Amygdala (tissue), 56 donors: Measurements from ENCODE around the gene CHPF2.

Source experiments
- DNase-seq, 56 donors: peaks; one replicate each; lab custom pipeline; 2025; lab: John Stamatoyannopoulos, UW

CHPF2 gene

DNA sequence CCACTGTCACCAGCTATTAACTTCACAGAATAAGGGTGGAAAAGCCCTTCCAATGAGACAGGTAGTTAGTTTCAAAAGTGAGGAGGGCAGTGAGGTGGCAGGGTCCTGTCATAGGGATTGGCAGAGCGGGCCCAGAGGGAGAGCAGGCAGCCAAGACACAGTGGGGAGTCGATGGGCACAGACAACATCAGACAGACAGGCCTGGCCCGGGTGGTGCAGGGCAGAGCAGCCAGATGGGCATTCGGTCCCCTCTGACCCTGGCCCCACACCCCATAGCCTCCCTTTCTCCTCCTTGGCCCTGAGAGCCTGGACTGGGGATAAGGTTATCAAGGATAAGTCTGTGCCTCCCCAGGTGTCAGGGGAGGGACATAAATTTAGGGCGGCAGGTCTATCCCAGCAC, 47.6 kb downstream of the CHPF2 start:
- no peak for DNase-seq

DNA sequence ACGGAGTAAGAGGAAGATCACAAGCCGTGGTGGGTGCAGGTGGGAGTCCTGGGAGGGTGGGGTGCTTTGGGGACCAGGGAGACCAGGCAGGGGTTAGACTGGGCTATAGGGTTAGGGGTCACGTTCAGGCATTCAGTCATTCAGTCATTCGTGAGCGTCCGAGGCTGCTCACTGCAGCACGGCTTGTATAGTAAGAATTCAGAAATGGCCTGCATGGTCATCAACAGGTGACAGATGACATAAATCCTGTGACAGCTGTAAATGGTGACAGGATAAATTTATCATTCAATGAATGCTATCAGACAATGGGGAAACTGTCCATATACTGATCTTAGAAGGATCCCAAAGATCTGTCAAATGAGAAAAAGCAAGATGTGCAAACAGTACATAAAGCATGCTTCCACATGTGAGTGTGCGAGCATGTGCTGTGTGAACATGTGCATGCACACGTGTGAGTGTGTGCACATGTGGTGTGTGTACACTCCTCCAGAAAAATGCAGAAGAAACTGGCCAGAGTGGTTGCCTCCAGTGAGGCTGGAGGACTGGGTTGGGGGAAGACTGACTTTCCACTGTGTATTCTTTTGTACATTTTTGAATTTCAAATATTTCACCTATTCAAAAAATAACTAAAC, 48.2 kb downstream of the CHPF2 start:
- no peak for DNase-seq

DNA sequence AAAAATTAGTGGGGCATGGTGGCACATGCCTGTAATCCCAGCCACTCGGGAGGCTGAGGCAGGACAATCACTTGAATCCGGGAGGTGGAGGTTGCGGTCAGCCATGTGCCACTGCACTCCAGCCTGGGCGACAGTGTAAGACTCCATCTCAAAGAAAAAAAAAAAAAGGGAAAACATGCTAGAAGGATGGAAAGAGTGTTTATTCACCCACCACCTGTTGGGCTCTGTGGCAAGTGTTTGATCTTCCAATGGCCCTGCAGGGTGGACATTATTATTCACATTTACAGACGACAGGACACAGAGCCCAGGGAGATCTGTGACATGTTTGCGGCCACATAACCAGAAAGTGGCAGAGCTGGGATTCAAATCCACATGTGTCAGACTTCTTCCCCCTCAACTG, 49.4 kb downstream of the CHPF2 start:
- no peak for DNase-seq

DNA sequence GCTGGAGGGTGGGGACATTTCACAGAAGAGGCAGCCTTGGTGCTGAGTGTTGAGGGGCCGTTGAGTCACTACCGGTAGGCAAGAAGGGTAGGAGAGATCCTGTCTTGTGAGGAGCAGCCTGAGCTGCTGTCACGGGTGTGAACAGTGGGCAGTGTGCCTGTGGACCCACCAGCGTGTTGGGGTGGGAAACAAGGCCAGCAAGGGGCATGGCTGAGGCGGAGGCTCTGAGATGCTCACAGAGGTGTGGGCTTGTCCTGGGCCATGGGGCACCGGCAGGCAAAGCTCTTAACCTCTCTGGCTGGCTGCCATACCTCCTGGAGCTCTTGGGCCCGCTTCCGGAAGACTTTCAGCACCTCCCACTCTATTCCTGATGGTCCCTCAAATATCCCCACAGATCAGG, 49.8 kb downstream of the CHPF2 start:
- no peak for DNase-seq

DNA sequence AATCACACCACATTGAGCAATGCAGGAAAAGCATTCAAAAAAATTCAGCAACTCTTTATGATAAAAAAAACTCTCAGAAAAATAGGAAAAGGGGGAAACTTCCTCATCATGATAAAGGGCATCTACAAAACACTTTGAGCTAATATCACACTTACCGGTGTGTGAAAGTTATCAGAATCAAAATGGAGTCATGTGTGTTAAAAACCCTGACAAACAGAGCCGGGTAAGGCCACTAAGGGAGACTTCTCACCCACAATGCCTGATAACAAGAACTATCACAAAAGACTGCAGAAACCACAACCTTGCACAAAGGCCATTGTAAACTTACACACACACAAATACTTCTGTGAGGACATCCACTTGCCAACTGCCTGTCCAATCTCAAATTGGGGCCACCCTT, 51.0 kb downstream of the CHPF2 start:
- DNase-seq, result no peak

DNA sequence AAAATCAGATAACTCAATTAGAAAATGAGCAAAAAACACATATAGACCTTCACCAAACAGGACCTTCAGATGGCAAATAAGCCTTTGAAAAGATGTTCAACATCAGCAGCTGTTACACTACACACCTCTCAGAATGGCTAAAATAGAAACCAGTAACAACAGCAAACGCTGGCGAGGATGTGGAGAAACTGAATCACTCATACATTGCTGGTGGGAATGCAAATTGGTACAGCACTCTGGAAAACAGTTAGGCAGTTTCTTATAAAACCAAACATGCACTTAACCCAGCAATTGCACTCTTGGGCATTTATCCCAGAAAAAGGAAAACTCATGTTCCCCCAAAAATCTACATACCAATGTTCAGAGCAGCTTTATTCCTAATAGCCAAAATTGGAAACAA, 53.9 kb downstream of the CHPF2 start:
- no peak for DNase-seq
